Germinal center (tissue), 1 donor: ENCODE data around the gene CCDC157.

Source experiments
- DNase-seq: peaks from one replicate; pipeline ENCODE4 v3.0.0; 2012; ENCODE audit warnings: mixed read lengths, low spot score

The CCDC157 gene

GRCh38 chr22:30416403-30416802, 59.6 kb downstream of the CCDC157 start:
- no peak for DNase-seq

- no peak for DNase-seq
Observed at GRCh38 chr22:30416837-30417236, 60.0 kb downstream of the CCDC157 start.

- no peak for DNase-seq
Observed at GRCh38 chr22:30420347-30421125, 63.7 kb downstream of the CCDC157 start.

- DNase-seq = no peak
Observed at GRCh38 chr22:30421695-30422480, 65.1 kb downstream of the CCDC157 start.

- DNase-seq = no peak
Observed at GRCh38 chr22:30422481-30423300, 65.9 kb downstream of the CCDC157 start.

- DNase-seq = peak; percentile 23
Observed at GRCh38 chr22:30423301-30423958, 66.6 kb downstream of the CCDC157 start.

GRCh38 chr22:30423959-30424533, 67.2 kb downstream of the CCDC157 start:
- DNase-seq = peak; percentile 99

GRCh38 chr22:30424534-30425326, 67.9 kb downstream of the CCDC157 start:
- no peak for DNase-seq

- DNase-seq = no peak
Observed at GRCh38 chr22:30425327-30425615, 68.5 kb downstream of the CCDC157 start.

GRCh38 chr22:30425616-30426387, 69.0 kb downstream of the CCDC157 start, which contains the start of gene MTFP1:
MTFP1 (plus strand) TSS chr22:30425768; CDS start chr22:30425880, 112 bp downstream.
- DNase-seq = peak; percentile 53
